ENCODE measurements around the gene NBAS.

DNA sequence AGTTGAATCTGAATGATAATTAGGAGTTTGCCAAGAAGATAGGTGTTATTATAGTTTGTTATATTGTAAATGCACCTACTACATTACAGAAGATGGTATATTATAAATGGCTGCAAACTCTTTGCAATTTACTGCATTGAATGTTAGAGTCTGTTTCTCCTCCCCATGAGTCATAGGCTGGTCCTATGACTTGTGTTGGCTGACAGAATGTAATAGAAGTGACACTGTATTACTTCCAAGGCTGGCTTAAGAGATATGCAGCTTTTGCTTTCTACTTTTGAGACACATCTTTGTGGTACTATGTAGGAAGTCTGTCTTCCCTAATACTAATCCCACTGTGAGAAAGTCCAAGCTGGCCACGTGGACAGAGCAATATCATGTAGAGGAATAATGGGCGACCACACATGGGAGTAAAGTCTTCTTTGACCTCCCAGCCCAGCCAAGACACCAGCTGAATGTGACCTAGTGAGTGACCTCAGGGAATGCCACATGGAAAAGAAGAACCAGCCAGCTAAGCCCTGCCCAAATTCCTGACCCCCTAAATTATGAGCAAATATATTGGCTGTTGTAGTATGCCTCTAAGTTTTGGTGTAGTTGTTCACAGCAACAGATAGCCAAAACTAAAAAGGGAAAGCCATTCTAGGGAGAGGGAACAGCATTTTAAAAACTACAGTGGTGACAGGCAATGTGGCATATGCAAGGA lies 23.8 kb upstream of the NBAS start:
- TF ChIP-seq, protein P1, sequence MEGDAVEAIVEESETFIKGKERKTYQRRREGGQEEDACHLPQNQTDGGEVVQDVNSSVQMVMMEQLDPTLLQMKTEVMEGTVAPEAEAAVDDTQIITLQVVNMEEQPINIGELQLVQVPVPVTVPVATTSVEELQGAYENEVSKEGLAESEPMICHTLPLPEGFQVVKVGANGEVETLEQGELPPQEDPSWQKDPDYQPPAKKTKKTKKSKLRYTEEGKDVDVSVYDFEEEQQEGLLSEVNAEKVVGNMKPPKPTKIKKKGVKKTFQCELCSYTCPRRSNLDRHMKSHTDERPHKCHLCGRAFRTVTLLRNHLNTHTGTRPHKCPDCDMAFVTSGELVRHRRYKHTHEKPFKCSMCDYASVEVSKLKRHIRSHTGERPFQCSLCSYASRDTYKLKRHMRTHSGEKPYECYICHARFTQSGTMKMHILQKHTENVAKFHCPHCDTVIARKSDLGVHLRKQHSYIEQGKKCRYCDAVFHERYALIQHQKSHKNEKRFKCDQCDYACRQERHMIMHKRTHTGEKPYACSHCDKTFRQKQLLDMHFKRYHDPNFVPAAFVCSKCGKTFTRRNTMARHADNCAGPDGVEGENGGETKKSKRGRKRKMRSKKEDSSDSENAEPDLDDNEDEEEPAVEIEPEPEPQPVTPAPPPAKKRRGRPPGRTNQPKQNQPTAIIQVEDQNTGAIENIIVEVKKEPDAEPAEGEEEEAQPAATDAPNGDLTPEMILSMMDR (IDR thresholded peaks at IDR 0.05; ENCODE audit: low read depth, low read length) = no peak
- TF ChIP-seq EZH2phosphoT487 (IDR thresholded peaks at IDR 0.05; ENCODE audit: low read depth) = no peak
